ENCODE data around the gene IKZF2. TPM values are rescaled to one million over a fixed set of nuclear protein-coding genes. Genes with fewer than 3 reads are reported as not detected.

Gene IKZF2
- total RNA-seq, 2 experiments from 2014 or later, result 20.0 to 45.1 TPM

- BruUV-seq (replicated peaks), result no TSS peak
- H3K9me3 ChIP-seq (ENCODE audit: low read length), result no peaks in the 10 kb centered on the region
- no peak for TF ChIP-seq EZH2phosphoT487 (IDR thresholded peaks at IDR 0.05; ENCODE audit: borderline replicate concordance, low read depth, low read length)
- TF ChIP-seq, protein P1, sequence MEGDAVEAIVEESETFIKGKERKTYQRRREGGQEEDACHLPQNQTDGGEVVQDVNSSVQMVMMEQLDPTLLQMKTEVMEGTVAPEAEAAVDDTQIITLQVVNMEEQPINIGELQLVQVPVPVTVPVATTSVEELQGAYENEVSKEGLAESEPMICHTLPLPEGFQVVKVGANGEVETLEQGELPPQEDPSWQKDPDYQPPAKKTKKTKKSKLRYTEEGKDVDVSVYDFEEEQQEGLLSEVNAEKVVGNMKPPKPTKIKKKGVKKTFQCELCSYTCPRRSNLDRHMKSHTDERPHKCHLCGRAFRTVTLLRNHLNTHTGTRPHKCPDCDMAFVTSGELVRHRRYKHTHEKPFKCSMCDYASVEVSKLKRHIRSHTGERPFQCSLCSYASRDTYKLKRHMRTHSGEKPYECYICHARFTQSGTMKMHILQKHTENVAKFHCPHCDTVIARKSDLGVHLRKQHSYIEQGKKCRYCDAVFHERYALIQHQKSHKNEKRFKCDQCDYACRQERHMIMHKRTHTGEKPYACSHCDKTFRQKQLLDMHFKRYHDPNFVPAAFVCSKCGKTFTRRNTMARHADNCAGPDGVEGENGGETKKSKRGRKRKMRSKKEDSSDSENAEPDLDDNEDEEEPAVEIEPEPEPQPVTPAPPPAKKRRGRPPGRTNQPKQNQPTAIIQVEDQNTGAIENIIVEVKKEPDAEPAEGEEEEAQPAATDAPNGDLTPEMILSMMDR (conservative IDR thresholded peaks at IDR 0.05; ENCODE audit: low read length), result no peak
- H4K20me1 ChIP-seq (ENCODE audit: insufficient read depth, low read length), result no peaks in the 10 kb centered on the region
- ChIA-PET CTCF (ENCODE audit: unreplicated experiment) (no interaction called here), POLR2A (no interaction called here)
- no peak overlapping the region for H2AFZ ChIP-seq (ENCODE audit: low read length)
- intact Hi-C loops (cut with micrococcal nuclease; ENCODE audit: unreplicated experiment), result no loop called here
- H3K4me3 ChIP-seq (ENCODE audit: low read depth, low read length, poor library complexity, severe bottlenecking), result no peak overlapping the region
- peaks cover 16% of the 10 kb centered on the region for H3K36me3 ChIP-seq (ENCODE audit: insufficient read depth, low read length)
- H3K79me2 ChIP-seq (ENCODE audit: insufficient read depth, low read depth, low read length), result no peaks in the 10 kb centered on the region
- H3K4me1 ChIP-seq (ENCODE audit: insufficient read depth, low read length, poor library complexity, severe bottlenecking), result no peaks in the 10 kb centered on the region
- H3K9me2 ChIP-seq (ENCODE audit: insufficient read depth, low read length), result no peaks in the 10 kb centered on the region
- H3K27ac ChIP-seq (ENCODE audit: low read depth, low read length, poor library complexity, severe bottlenecking), result no peak overlapping the region
- no peak overlapping the region for H3K4me2 ChIP-seq (ENCODE audit: low read length)
- DNase-seq (ENCODE audit: low spot score), result no peak
These were observed 135.8 kb downstream of the IKZF2 start for GRCh38 chr2:213015387-213016165.

GRCh38 chr2:213013979-213014378, 137.4 kb downstream of the IKZF2 start:
- intact Hi-C loops (cut with micrococcal nuclease; ENCODE audit: unreplicated experiment), result no loop called here
- Histone ChIP-seq H3K9me3 (ENCODE audit: low read length) (no peaks in the 10 kb centered on the region), H4K20me1 (ENCODE audit: insufficient read depth, low read length) (no peaks in the 10 kb centered on the region), H3K36me3 (ENCODE audit: insufficient read depth, low read length) (peaks cover 18% of the 10 kb centered on the region; the same call in 1 of the 2 replicates), H3K4me2 (ENCODE audit: low read length) (no peak overlapping the region), H3K9me2 (ENCODE audit: insufficient read depth, low read length) (no peaks in the 10 kb centered on the region), H2AFZ (ENCODE audit: low read length) (no peak overlapping the region), H3K4me3 (ENCODE audit: low read depth, low read length, poor library complexity, severe bottlenecking) (no peak overlapping the region), H3K27ac (ENCODE audit: low read depth, low read length, poor library complexity, severe bottlenecking) (no peak overlapping the region), H3K79me2 (ENCODE audit: insufficient read depth, low read depth, low read length) (no peaks in the 10 kb centered on the region), H3K4me1 (ENCODE audit: insufficient read depth, low read length, poor library complexity, severe bottlenecking) (no peaks in the 10 kb centered on the region)
- POLR2A ChIA-PET, result interaction anchor here (0.8 to 1.5 kb wide), 6 partner anchors 8 to 171 kb away, joined by 3 to 5 read pairs (median 3); no protein-coding TSS in a partner anchor
- TF ChIP-seq, protein P1 (conservative IDR thresholded peaks at IDR 0.05; ENCODE audit: low read length), result no peak
- no peak for TF ChIP-seq EZH2phosphoT487 (IDR thresholded peaks at IDR 0.05; ENCODE audit: borderline replicate concordance, low read depth, low read length)
- CTCF ChIA-PET (ENCODE audit: unreplicated experiment), result no interaction called here
- DNase-seq (ENCODE audit: low spot score), result no peak
- no TSS peak for BruUV-seq (replicated peaks)

GRCh38 chr2:213011505-213011904, 139.9 kb downstream of the IKZF2 start:
- no peak for DNase-seq (ENCODE audit: low spot score)
- Histone ChIP-seq H3K4me1 (ENCODE audit: insufficient read depth, low read length, poor library complexity, severe bottlenecking) (no peaks in the 10 kb centered on the region), H3K27ac (ENCODE audit: low read depth, low read length, poor library complexity, severe bottlenecking) (no peak overlapping the region), H2AFZ (ENCODE audit: low read length) (no peak overlapping the region), H3K36me3 (ENCODE audit: insufficient read depth, low read length) (peaks cover 26% of the 10 kb centered on the region), H3K4me2 (ENCODE audit: low read length) (no peak overlapping the region), H3K79me2 (ENCODE audit: insufficient read depth, low read depth, low read length) (no peaks in the 10 kb centered on the region), H3K4me3 (ENCODE audit: low read depth, low read length, poor library complexity, severe bottlenecking) (no peak overlapping the region), H3K9me2 (ENCODE audit: insufficient read depth, low read length) (no peaks in the 10 kb centered on the region), H4K20me1 (ENCODE audit: insufficient read depth, low read length) (no peaks in the 10 kb centered on the region), H3K9me3 (ENCODE audit: low read length) (no peaks in the 10 kb centered on the region)
- ChIA-PET POLR2A (interaction anchor here (2.8 kb wide), 1 partner anchor 9 kb away, joined by 13 read pairs; no protein-coding TSS in a partner anchor), CTCF (ENCODE audit: unreplicated experiment) (no interaction called here)
- intact Hi-C loops (cut with micrococcal nuclease; ENCODE audit: unreplicated experiment), result no loop called here
- no TSS peak for BruUV-seq (replicated peaks)
- TF ChIP-seq EZH2phosphoT487 (IDR thresholded peaks at IDR 0.05; ENCODE audit: borderline replicate concordance, low read depth, low read length), result no peak
- TF ChIP-seq, protein P1 (conservative IDR thresholded peaks at IDR 0.05; ENCODE audit: low read length), result no peak

All from OCI-LY7 (cell line).